ENCODE measurements around the gene INTS6L.
"Not testable (repeated sequence)": the region's sequence is repeated elsewhere in the genome, so short reads cannot be mapped to it uniquely, and the experiment has no call there.

DNA sequence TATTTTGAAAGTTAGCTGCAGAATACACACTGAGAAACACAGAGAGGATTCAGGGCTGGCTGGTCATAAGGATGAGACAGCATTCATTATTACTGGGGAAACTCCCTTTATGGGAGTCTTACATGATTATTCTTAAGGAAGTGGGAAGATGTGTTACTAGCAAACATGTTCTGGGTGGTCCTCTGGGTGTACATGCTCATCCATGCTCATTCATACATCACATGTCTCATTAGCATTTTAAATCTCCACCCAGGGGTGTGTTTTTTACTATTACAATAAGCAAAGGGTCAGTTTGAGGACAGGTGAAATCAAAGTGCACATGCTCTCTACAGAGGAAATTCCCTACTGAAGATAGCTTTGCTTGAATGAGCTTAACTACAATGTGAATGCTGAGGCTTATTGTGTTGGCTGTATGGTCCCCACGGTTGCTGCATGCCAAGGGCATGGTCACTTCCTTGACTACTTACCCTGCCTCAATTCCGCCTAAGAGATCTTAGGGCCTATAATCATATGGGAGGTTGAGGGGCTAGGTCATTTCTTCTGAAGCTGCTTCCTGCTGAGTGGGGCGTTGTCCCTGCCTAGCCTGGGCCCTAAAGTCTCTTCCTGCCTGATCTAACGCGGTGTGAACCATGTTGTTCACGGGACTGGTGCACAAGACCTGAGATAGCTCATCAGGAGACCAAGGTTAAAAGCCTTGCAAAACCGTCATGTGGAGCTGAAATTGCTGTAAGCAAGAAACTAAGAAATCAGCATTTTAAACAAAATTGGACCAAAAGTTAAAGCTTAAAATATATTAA, 104.1 kb downstream of the INTS6L start:
- TF ChIP-seq, protein P1, sequence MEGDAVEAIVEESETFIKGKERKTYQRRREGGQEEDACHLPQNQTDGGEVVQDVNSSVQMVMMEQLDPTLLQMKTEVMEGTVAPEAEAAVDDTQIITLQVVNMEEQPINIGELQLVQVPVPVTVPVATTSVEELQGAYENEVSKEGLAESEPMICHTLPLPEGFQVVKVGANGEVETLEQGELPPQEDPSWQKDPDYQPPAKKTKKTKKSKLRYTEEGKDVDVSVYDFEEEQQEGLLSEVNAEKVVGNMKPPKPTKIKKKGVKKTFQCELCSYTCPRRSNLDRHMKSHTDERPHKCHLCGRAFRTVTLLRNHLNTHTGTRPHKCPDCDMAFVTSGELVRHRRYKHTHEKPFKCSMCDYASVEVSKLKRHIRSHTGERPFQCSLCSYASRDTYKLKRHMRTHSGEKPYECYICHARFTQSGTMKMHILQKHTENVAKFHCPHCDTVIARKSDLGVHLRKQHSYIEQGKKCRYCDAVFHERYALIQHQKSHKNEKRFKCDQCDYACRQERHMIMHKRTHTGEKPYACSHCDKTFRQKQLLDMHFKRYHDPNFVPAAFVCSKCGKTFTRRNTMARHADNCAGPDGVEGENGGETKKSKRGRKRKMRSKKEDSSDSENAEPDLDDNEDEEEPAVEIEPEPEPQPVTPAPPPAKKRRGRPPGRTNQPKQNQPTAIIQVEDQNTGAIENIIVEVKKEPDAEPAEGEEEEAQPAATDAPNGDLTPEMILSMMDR (IDR thresholded peaks at IDR 0.05), result not testable (repeated sequence)
- not testable (repeated sequence) for TF ChIP-seq ZFX (IDR thresholded peaks at IDR 0.05; ENCODE audit: borderline replicate concordance)

Data from 22Rv1 (cell line).